HCT116 (cell line): ENCODE data around the gene GNPTG. TPM values are rescaled to one million over a fixed set of nuclear protein-coding genes. Genes with fewer than 3 reads are reported as not detected.

ENCODE experiments used
- ATAC-seq: fragments of 200-7000 bp; cut with Tn5 transposase; 2 replicates; pipeline ENCODE4 v1.9.1; 2020; ENCODE audit warnings: mild to moderate bottlenecking, moderate library complexity
- BruUV-seq: library from RNA; stranded (reverse); fragments of 400-500 nt; replicated peaks from 2 replicates; lab custom pipeline; 2021; lab: Mats Ljungman, UMichigan
- CTCF ChIA-PET: fragments of 300-600 bp; sonication (Branson Sonifier 250); formaldehyde crosslinking; loops from one replicate; lab custom pipeline; 2021; ENCODE audit warnings: antibody characterized with exemption; lab: Charles Lee
- POLR2A ChIA-PET: fragments of 300-600, 350-600 bp; sonication (Branson Sonifier 250); formaldehyde crosslinking; loops from one replicate; lab custom pipeline; 2021; ENCODE audit warnings: antibody characterized with exemption; lab: Charles Lee
- RAD21 ChIA-PET, 2 experiments: fragments of 300-600 bp; sonication (Branson Sonifier 250); formaldehyde crosslinking; loops; one replicate each; lab custom pipeline; 2023; ENCODE audit warnings: low total read pairs in 2 of 2; ENCODE audit not compliant: uncharacterized antibody in 2 of 2, unreplicated experiment in 2 of 2, low non-redundant PET in 1 of 2; lab: Charles Lee
- DNase-seq: peaks from one replicate; pipeline ENCODE4 v3.0.0-alpha.2; 2010; ENCODE audit warnings: low read depth, low spot score
- H2AFZ ChIP-seq: fragments of 200-600 bp; shearing (Covaris generic), sonication (generic); 2 replicates; pipeline ENCODE4 v1.6.1; 2017; ENCODE audit warnings: low read depth, mixed run types, mixed read lengths, antibody characterized with exemption, low read length; ENCODE audit not compliant: poor library complexity, severe bottlenecking
- H3K27ac ChIP-seq: 2 replicates; pipeline ENCODE4 v1.5.1; 2012; ENCODE audit warnings: low read depth, low read length
- H3K27me3 ChIP-seq: fragments of 200-600 bp; sonication (generic); 2 replicates; pipeline ENCODE4 v1.6.1; 2016; ENCODE audit warnings: mixed run types, low read length, mixed read lengths; ENCODE audit not compliant: insufficient read depth
- H3K36me3 ChIP-seq, 2 experiments: fragments of 200-500 bp in 1 of 2; fragments of 200-600 bp in 1 of 2; sonication (Bioruptor generic) in 1 of 2; sonication (generic) in 1 of 2; 2 replicates each; pipeline versions ENCODE4 v1.5.1 to v1.6.1; 2014 to 2016; ENCODE audit warnings: low read length in 2 of 2, inconsistent platforms in 1 of 2, mixed read lengths in 1 of 2, mixed run types in 1 of 2; ENCODE audit not compliant: insufficient read depth in 2 of 2, control insufficient read depth in 1 of 2
- H3K4me1 ChIP-seq, 2 experiments: fragments of 200-600 bp in 1 of 2; sonication (generic) in 1 of 2; 2 replicates each; pipeline versions ENCODE4 v1.5.1 to v1.6.1; 2012 to 2017; ENCODE audit warnings: low read length in 2 of 2, inconsistent platforms in 1 of 2, mild to moderate bottlenecking in 1 of 2, mixed read lengths in 1 of 2, mixed run types in 1 of 2, moderate library complexity in 1 of 2; ENCODE audit not compliant: insufficient read depth in 2 of 2, control insufficient read depth in 1 of 2
- H3K4me2 ChIP-seq: fragments of 200-600 bp; sonication (generic); 2 replicates; pipeline ENCODE4 v1.6.1; 2017; ENCODE audit warnings: mixed run types, low read length, mixed read lengths
- H3K4me3 ChIP-seq, 2 experiments: fragments of 200-600 bp in 1 of 2; sonication (generic) in 1 of 2; replicated peaks in 1 of 2; 2 replicates each; pipeline ENCODE4 v1.5.1; 2011 to 2016; ENCODE audit warnings: low read length in 2 of 2, control low read depth in 1 of 2, low read depth in 1 of 2, mild to moderate bottlenecking in 1 of 2, mixed read lengths in 1 of 2, mixed run types in 1 of 2
- H3K79me2 ChIP-seq: fragments of 200-600 bp; sonication (generic); 2 replicates; pipeline ENCODE4 v1.6.1; 2017; ENCODE audit warnings: mild to moderate bottlenecking, mixed run types, low read length, moderate library complexity, mixed read lengths; ENCODE audit not compliant: insufficient read depth
- H3K9ac ChIP-seq: fragments of 200-600 bp; sonication (generic); 2 replicates; pipeline ENCODE4 v1.6.1; 2016; ENCODE audit warnings: low read length, mixed read lengths
- H3K9me2 ChIP-seq: fragments of 200-600 bp; sonication (generic), shearing (Covaris generic); 2 replicates; pipeline ENCODE4 v1.6.1; 2017; ENCODE audit warnings: mixed run types, mild to moderate bottlenecking, moderate library complexity; ENCODE audit not compliant: insufficient read depth
- H3K9me3 ChIP-seq, 2 experiments: fragments of 200-500 bp in 1 of 2; fragments of 200-600 bp in 1 of 2; sonication (Bioruptor generic) in 1 of 2; sonication (generic) in 1 of 2; 2 replicates each; pipeline ENCODE4 v1.6.1; 2014 to 2017; ENCODE audit warnings: low read length in 2 of 2, mixed read lengths in 2 of 2, inconsistent platforms in 1 of 2, low read depth in 1 of 2, mild to moderate bottlenecking in 1 of 2, mixed run types in 1 of 2, moderate library complexity in 1 of 2; ENCODE audit not compliant: control insufficient read depth in 1 of 2, insufficient read depth in 1 of 2
- H4K20me1 ChIP-seq: fragments of 200-600 bp; sonication (generic), shearing (Covaris generic); 2 replicates; pipeline ENCODE4 v1.6.1; 2017; ENCODE audit warnings: mixed run types, mild to moderate bottlenecking, moderate library complexity; ENCODE audit not compliant: insufficient read depth
- CBX3 ChIP-seq: IDR thresholded peaks from 2 replicates; pipeline ENCODE4 v1.6.1; 2012; ENCODE audit warnings: low read depth
- CEBPB ChIP-seq: IDR thresholded peaks from 2 replicates; pipeline ENCODE4 v1.6.1; 2012; ENCODE audit warnings: low read depth
- EZH2 ChIP-seq: fragments of 200-600 bp; sonication (generic); IDR thresholded peaks from 2 replicates; pipeline ENCODE4 v1.6.1; 2017; ENCODE audit warnings: antibody characterized with exemption, mixed run types
- JUND ChIP-seq: IDR thresholded peaks from 2 replicates; pipeline ENCODE4 v1.6.1; 2012
- SIN3A ChIP-seq: IDR thresholded peaks from 2 replicates; pipeline ENCODE4 v1.6.1; 2012; ENCODE audit warnings: low read depth
- SRF ChIP-seq: IDR thresholded peaks from 2 replicates; pipeline ENCODE4 v1.6.1; 2012; ENCODE audit warnings: low read depth
- ZBTB33 ChIP-seq: IDR thresholded peaks from 2 replicates; pipeline ENCODE4 v1.6.1; 2011; ENCODE audit warnings: mild to moderate bottlenecking, low read length, moderate library complexity; ENCODE audit not compliant: insufficient replicate concordance; ENCODE audit errors: extremely low read depth
- intact Hi-C: fragments of 100-400 bp; cut with micrococcal nuclease; formaldehyde crosslinking; loops from 2 replicates; pipeline ENCODE4 v1.10.0; 2022
- total RNA-seq: library from RNA; stranded (reverse); gene quantifications from one replicate; pipeline ENCODE4 v1.2.1, GENCODE V29; 2021; ENCODE audit not compliant: unreplicated experiment

The GNPTG gene
- total RNA-seq, 1 experiment from 2014 or later: 35.2 TPM

- no peak for DNase-seq
- Histone ChIP-seq H3K4me3 (no peak overlapping the region), H3K9me3 (no peaks in the 10 kb centered on the region), H2AFZ (no peak overlapping the region), H3K4me2 (no peak overlapping the region), H3K27me3 (no peaks in the 10 kb centered on the region), H3K9me2 (no peaks in the 10 kb centered on the region), H4K20me1 (peaks cover 29% of the 10 kb centered on the region; the same call in 1 of the 2 replicates), H3K4me1 (peaks cover 7 to 22% of the 10 kb centered on the region in 2 experiments; a peak in 3 of 4 replicates), H3K36me3 (peaks cover 32 to 64% of the 10 kb centered on the region in 2 experiments), H3K27ac (no peak overlapping the region; the same call in 1 of the 2 replicates), H3K9ac (no peak overlapping the region)
- ATAC-seq: no peak
- ChIA-PET CTCF (interaction anchor here (1.1 kb wide), 1 partner anchor 16 kb away, joined by 3 read pairs; no protein-coding TSS in a partner anchor), POLR2A (no interaction called here), RAD21 (no interaction called here)
- no TSS peak for BruUV-seq
- intact Hi-C loops: no loop called here
- TF ChIP-seq EZH2 (no peak), SRF (no peak), ZBTB33 (no peak), JUND (no peak), CBX3 (no peak)
- TF ChIP-seq, all 23 proteins: peak for 0
- H3K79me2 ChIP-seq: peaks cover 89% of the 10 kb centered on the region
Measured at GRCh38 chr16:1313721-1314369, 37.9 kb upstream of the GNPTG start.

GRCh38 chr16:1314399-1315068 is 37.2 kb upstream of the GNPTG start:
- peaks cover 29% of the 10 kb centered on the region; the same call in 1 of the 2 replicates for H4K20me1 ChIP-seq
- no peak for TF ChIP-seq SIN3A
- no peak for TF ChIP-seq ZBTB33
- TF ChIP-seq CEBPB: no peak
- POLR2A ChIA-PET: no interaction called here
- H3K4me2 ChIP-seq: no peak overlapping the region
- peaks cover 96% of the 10 kb centered on the region for H3K79me2 ChIP-seq
- intact Hi-C loops: no loop called here
- H3K27me3 ChIP-seq: no peaks in the 10 kb centered on the region
- RAD21 ChIA-PET: no interaction called here
- H3K9me3 ChIP-seq: no peaks in the 10 kb centered on the region
- H3K9ac ChIP-seq: no peak overlapping the region
- DNase-seq: no peak
- no peak overlapping the region for H3K4me3 ChIP-seq
- ATAC-seq: no peak
- no peak overlapping the region for H2AFZ ChIP-seq
- no peaks in the 10 kb centered on the region for H3K9me2 ChIP-seq
- no peak overlapping the region for H3K27ac ChIP-seq
- H3K36me3 ChIP-seq: peaks cover 38 to 70% of the 10 kb centered on the region in 2 experiments
- H3K4me1 ChIP-seq: peaks cover 7 to 22% of the 10 kb centered on the region in 2 experiments; a peak in 3 of 4 replicates
- BruUV-seq: no TSS peak
- CTCF ChIA-PET: interaction anchor here (1.1 kb wide), 1 partner anchor 15 kb away, joined by 3 read pairs; no protein-coding TSS in a partner anchor
